Naive thymus-derived CD4-positive, alpha-beta T cell (primary cell): Measurements from ENCODE around the gene SRRM5. TPM values are rescaled to one million over a fixed set of nuclear protein-coding genes. Genes with fewer than 3 reads are reported as not detected.

ENCODE experiments used
- ATAC-seq: fragments of 150-1000 bp; cut with Tn5 transposase; 2 replicates; pipeline ENCODE4 v1.10.0; 2021; ENCODE audit warnings: mild to moderate bottlenecking, moderate library complexity
- CTCF ChIA-PET: fragments of 350-600 bp; sonication (Branson Sonifier 250); formaldehyde crosslinking; loops from one replicate; lab custom pipeline; 2021; ENCODE audit warnings: antibody characterized with exemption; lab: Charles Lee
- POLR2A ChIA-PET: fragments of 350-600 bp; sonication (Branson Sonifier 250); formaldehyde crosslinking; loops from one replicate; lab custom pipeline; 2021; ENCODE audit warnings: antibody characterized with exemption, inconsistent platforms; lab: Charles Lee
- DNase-seq, 9 donors: peaks; one replicate each; pipeline versions ENCODE4 v3.0.0 to v3.0.0-alpha.2; 2020 to 2022; ENCODE audit warnings: mixed read lengths in 1 of 9
- H3K27ac ChIP-seq: one replicate; pipeline ENCODE4 v1.7.0; 2013; ENCODE audit warnings: mild to moderate bottlenecking, low read depth, low read length, moderate library complexity
- H3K27me3 ChIP-seq, 2 donors: one replicate each; pipeline ENCODE4 v1.7.0; 2013; ENCODE audit warnings: low read length in 2 of 2, mild to moderate bottlenecking in 2 of 2, moderate library complexity in 2 of 2; ENCODE audit not compliant: control insufficient read depth in 2 of 2, insufficient read depth in 2 of 2
- H3K36me3 ChIP-seq, 3 experiments: 1 replicate in 2 of 3; 2 replicates in 1 of 3; pipeline ENCODE4 v1.7.0; 2013; ENCODE audit warnings: low read length in 3 of 3, mild to moderate bottlenecking in 3 of 3, moderate library complexity in 1 of 3; ENCODE audit not compliant: insufficient read depth in 3 of 3, control insufficient read depth in 2 of 3
- H3K4me1 ChIP-seq, 2 donors: one replicate each; pipeline ENCODE4 v1.7.0; 2013; ENCODE audit warnings: low read length in 2 of 2, mild to moderate bottlenecking in 2 of 2, moderate library complexity in 1 of 2; ENCODE audit not compliant: control insufficient read depth in 2 of 2, insufficient read depth in 2 of 2
- H3K4me3 ChIP-seq: 2 replicates; pipeline ENCODE4 v1.7.0; 2013; ENCODE audit warnings: mild to moderate bottlenecking, low read length
- H3K9me3 ChIP-seq, 3 experiments: 1 replicate in 2 of 3; 2 replicates in 1 of 3; pipeline ENCODE4 v1.7.0; 2013; ENCODE audit warnings: low read length in 3 of 3; ENCODE audit not compliant: control insufficient read depth in 2 of 3
- H3K27ac Mint-ChIP-seq, 9 donors: one replicate each; pipeline ENCODE4 v1.8.0; 2020 to 2022; ENCODE audit warnings: mixed read lengths in 9 of 9, mild to moderate bottlenecking in 8 of 9, moderate library complexity in 5 of 9, inconsistent platforms in 2 of 9
- H3K27me3 Mint-ChIP-seq, 5 donors: one replicate each; pipeline ENCODE4 v1.8.0; 2021 to 2022; ENCODE audit warnings: mixed read lengths in 5 of 5, mild to moderate bottlenecking in 1 of 5
- H3K36me3 Mint-ChIP-seq, 5 donors: one replicate each; pipeline ENCODE4 v1.8.0; 2020 to 2022; ENCODE audit warnings: mixed read lengths in 5 of 5, mild to moderate bottlenecking in 3 of 5, inconsistent platforms in 1 of 5
- H3K4me1 Mint-ChIP-seq, 7 donors: one replicate each; pipeline ENCODE4 v1.8.0; 2020 to 2022; ENCODE audit warnings: mixed read lengths in 7 of 7, mild to moderate bottlenecking in 3 of 7, inconsistent platforms in 1 of 7
- H3K4me3 Mint-ChIP-seq, 10 donors: one replicate each; pipeline ENCODE4 v1.8.0; 2020 to 2022; ENCODE audit warnings: mild to moderate bottlenecking in 10 of 10, mixed read lengths in 10 of 10, moderate library complexity in 6 of 10, inconsistent platforms in 2 of 10
- H3K9me3 Mint-ChIP-seq, 11 donors: one replicate each; pipeline ENCODE4 v1.8.0; 2020 to 2022; ENCODE audit warnings: mixed read lengths in 11 of 11, mild to moderate bottlenecking in 4 of 11, inconsistent platforms in 1 of 11, moderate library complexity in 1 of 11
- intact Hi-C, 2 donors: fragments of 100-400 bp; cut with micrococcal nuclease; formaldehyde crosslinking; loops; one replicate each; pipeline ENCODE4 v1.15.1; 2023
- polyA plus RNA-seq, 2 donors: library from polyadenylated mRNA; unstranded; fragments of 300-500 nt; fragmentation: Illumina TruSeq; gene quantifications; one replicate each; pipeline ENCODE4 v1.2.3, GENCODE V29; 2021
- total RNA-seq, 6 experiments: library from RNA in 5 of 6; stranded (reverse) in 5 of 6; gene quantifications; 1 replicate in 5 of 6; 2 replicates in 1 of 6; pipeline ENCODE4 v1.2.3 and lab custom pipeline; 2021 to 2026

The SRRM5 gene
- total and polyA plus RNA-seq, 7 experiments from 2014 or later, result 0.56 to 1.7 (median 1.1) TPM

DNA sequence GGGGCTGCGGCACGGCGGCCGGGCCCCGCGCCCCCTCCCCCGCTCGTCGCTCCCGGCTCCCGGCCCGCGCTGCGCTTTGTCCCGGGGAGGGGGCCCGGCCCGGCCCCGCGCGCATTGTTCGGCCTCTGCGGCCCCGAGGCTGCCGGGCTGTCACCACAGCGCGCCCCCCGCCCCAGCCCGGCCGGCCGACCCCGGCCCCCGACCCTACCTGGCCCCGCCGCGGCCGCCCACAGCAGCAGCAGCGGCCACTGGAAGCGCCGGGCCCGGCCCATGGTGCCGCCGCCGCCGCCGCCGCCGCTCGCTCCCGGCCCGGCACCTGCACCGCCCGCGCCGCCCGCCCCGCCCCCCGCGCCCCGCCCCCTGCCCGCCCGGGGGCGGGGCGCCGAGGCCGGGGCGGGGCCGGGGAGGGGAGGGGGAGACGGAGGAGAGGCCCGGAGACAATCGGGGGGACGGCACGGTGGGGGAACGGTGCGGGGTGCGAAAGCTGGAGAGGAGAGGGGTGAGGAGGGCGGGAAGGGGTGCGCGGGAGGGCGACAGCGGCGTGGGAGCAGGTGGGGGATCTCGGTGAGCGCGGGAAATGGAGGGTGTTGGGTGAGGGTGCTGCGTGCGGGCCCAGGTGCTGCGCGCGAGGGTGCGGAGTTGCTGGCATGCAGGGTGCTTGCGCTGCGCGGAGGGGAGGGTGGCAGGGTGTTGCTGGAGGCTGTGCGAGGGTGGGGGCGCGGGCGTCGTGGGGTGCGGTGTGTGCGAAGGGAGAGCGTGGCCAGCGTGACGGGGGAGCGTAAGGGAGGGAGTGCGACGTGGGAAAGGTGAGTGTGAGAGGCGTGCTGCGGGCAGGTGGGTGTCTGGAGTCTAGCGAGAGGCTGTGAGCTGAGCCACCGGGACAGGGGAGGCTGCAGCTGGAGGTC is 27.9 kb downstream of the SRRM5 start, which contains the start of gene CADM4:
Gene CADM4, minus strand, starts transcription at position 332 of the 905 bp plus-strand sequence. Its CDS starts 60 bp downstream, at position 272.
- Histone ChIP-seq H3K4me3 (peak within 1 kb of the TSS; percentile 61), H3K27me3 (peaks cover 4 to 8% of the 10 kb centered on the region in 2 donors), H3K4me1 (peaks cover 0 to 6% of the 10 kb centered on the region in 2 donors), H3K36me3 (no peaks in the 10 kb centered on the region), H3K27ac (peak within 1 kb of the TSS; percentile 49), H3K9me3 (no peaks in the 10 kb centered on the region)
- Mint-ChIP-seq H3K27ac (peak within 1 kb of the TSS in 8 of 9 donors; percentile 2 to 92 (median 48)), H3K9me3 (no peaks in the 10 kb centered on the region), H3K4me3 (peak within 1 kb of the TSS; percentile 76 to 93 (median 84)), H3K27me3 (peaks cover 13 to 52% (median 30%) of the 10 kb centered on the region in 5 donors), H3K4me1 (peaks cover 12 to 28% (median 15%) of the 10 kb centered on the region in 7 donors), H3K36me3 (no peaks in the 10 kb centered on the region)
- peak; percentile 91 for ATAC-seq
- ChIA-PET POLR2A (no interaction called here), CTCF (no interaction called here)
- peak; percentile 42 to 70 (median 57) for DNase-seq
- intact Hi-C loops, result loop anchor here in 1 of 2 donors (1.0 kb wide), 2 partner anchors 20 to 29 kb away; partner anchors contain the start of gene ZNF428

DNA sequence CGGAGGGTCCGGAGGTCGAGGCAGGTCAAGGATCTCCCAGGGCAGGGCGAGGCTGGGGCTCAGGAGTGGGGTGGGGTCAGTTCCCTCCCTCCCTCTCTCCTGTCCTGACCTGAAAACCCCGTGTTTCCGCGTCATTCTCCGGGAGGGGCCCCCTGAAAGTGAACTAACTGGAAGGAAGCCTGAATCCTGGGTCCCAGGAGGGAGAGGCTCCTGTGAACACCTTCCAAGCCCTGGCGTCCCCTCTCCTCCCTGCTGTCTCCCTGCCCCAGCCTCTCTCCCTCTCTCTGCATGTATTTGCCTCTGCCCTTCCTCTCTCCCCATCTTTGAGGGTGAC is 28.5 kb downstream of the SRRM5 start:
- peaks cover 13 to 48% (median 30%) of the 10 kb centered on the region in 5 donors for H3K27me3 Mint-ChIP-seq
- DNase-seq (no peak), ATAC-seq (no peak)
- no peaks in the 10 kb centered on the region for H3K36me3 Mint-ChIP-seq
- no peaks in the 10 kb centered on the region for H3K9me3 Mint-ChIP-seq
- Histone ChIP-seq H3K4me1 (peaks cover 0 to 6% of the 10 kb centered on the region in 2 donors), H3K9me3 (no peaks in the 10 kb centered on the region), H3K36me3 (no peaks in the 10 kb centered on the region), H3K27me3 (peaks cover 4 to 8% of the 10 kb centered on the region in 2 donors), H3K27ac (no peak overlapping the region), H3K4me3 (peak overlapping the region; percentile 61)
- peak overlapping the region in 5 of 9 donors; percentile 22 to 92 (median 42) for H3K27ac Mint-ChIP-seq
- ChIA-PET POLR2A (no interaction called here), CTCF (no interaction called here)
- H3K4me1 Mint-ChIP-seq, result peaks cover 12 to 28% (median 15%) of the 10 kb centered on the region in 7 donors
- intact Hi-C loops, result loop anchor here in 1 of 2 donors (1.0 kb wide), 2 partner anchors 21 to 28 kb away; partner anchors contain the start of gene ZNF428
- peak overlapping the region; percentile 74 to 89 (median 83) for H3K4me3 Mint-ChIP-seq

GRCh38 chr19:43641333-43641732 is 29.4 kb downstream of the SRRM5 start:
- H3K27ac Mint-ChIP-seq, result peak overlapping the region in 5 of 9 donors; percentile 10 to 56 (median 29)
- intact Hi-C loops, result no loop called here
- ATAC-seq (no peak), DNase-seq (no peak)
- H3K4me1 Mint-ChIP-seq, result peaks cover 12 to 28% (median 15%) of the 10 kb centered on the region in 7 donors
- Histone ChIP-seq H3K4me1 (peaks cover 0 to 6% of the 10 kb centered on the region in 2 donors), H3K27ac (no peak overlapping the region), H3K4me3 (no peak overlapping the region), H3K36me3 (no peaks in the 10 kb centered on the region), H3K9me3 (no peaks in the 10 kb centered on the region), H3K27me3 (peaks cover 4 to 8% of the 10 kb centered on the region in 2 donors)
- CTCF ChIA-PET, result interaction anchor here (0.8 to 1.6 kb wide), 2 partner anchors 12 to 86 kb away, joined by 3 to 4 read pairs; no protein-coding TSS in a partner anchor
- peaks cover 13 to 44% (median 30%) of the 10 kb centered on the region in 5 donors for H3K27me3 Mint-ChIP-seq
- H3K9me3 Mint-ChIP-seq, result peaks cover 0 to 2% (median 0%) of the 10 kb centered on the region in 11 donors
- POLR2A ChIA-PET, result interaction anchor here (0.5 to 0.7 kb wide), 2 partner anchors 28 to 116 kb away, joined by 3 read pairs; no protein-coding TSS in a partner anchor
- peaks cover 0 to 3% (median 3%) of the 10 kb centered on the region in 5 donors for H3K36me3 Mint-ChIP-seq
- peak overlapping the region; percentile 44 to 89 (median 66) for H3K4me3 Mint-ChIP-seq

DNA sequence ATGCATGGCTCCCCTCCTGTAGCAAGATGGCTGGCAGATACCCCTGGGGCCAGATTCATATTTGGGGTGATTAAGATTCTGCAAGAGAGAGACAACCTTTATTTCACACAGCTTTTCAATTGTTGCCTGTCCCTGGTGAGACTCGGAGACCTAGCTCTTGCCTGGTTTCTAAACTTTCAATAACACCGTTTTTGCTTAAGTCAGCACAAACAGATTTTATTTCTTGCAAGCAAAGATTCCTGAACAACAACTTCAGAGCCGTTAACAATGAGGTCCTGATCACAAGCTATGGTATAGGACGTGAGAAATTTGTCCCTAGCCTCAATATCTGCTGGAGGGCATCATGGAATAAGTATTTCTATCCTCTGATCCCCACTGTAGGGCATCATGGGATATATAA is 30.6 kb downstream of the SRRM5 start:
- H3K36me3 Mint-ChIP-seq, result peaks cover 0 to 10% (median 5%) of the 10 kb centered on the region in 5 donors
- no peaks in the 10 kb centered on the region for H3K9me3 ChIP-seq
- H3K4me3 Mint-ChIP-seq, result peak overlapping the region in 1 of 10 donors; percentile 48
- no peak overlapping the region for H3K27ac Mint-ChIP-seq
- ATAC-seq (no peak), DNase-seq (no peak)
- H3K4me1 ChIP-seq, result peaks cover 0 to 6% of the 10 kb centered on the region in 2 donors
- POLR2A ChIA-PET, result interaction anchor here (0.6 to 0.7 kb wide), 3 partner anchors 68 to 210 kb away, joined by 3 to 7 read pairs (median 3); partner anchors contain the start of gene XRCC1
- H3K27me3 ChIP-seq, result peaks cover 4 to 8% of the 10 kb centered on the region in 2 donors
- CTCF ChIA-PET, result interaction anchor here (1.6 kb wide), 1 partner anchor 13 kb away, joined by 3 read pairs; no protein-coding TSS in a partner anchor
- H3K36me3 ChIP-seq, result no peaks in the 10 kb centered on the region
- H3K27me3 Mint-ChIP-seq, result peaks cover 9 to 36% (median 23%) of the 10 kb centered on the region in 5 donors
- no peak overlapping the region for H3K4me3 ChIP-seq
- intact Hi-C loops, result no loop called here
- peaks cover 12 to 28% (median 15%) of the 10 kb centered on the region in 7 donors for H3K4me1 Mint-ChIP-seq
- H3K9me3 Mint-ChIP-seq, result peaks cover 0 to 4% (median 0%) of the 10 kb centered on the region in 11 donors
- H3K27ac ChIP-seq, result no peak overlapping the region

DNA sequence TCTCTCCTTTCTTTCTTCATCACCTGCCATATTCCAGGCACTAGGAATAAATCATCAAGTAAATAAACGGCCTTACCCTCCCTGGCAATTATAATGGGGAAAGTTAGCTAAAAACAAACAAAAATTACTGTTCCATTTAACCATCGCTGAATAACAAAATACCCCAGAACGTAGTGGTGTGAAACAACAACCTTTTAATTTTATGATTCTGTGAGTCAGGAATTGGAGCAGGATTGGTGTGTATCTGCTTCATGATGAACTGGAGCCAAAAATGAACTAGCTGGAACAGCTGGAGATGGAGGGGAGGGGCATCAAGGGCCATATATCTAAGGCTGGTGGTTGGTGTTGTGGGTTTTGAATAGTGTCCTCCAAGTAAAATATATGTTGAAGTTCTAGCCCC is 31.4 kb downstream of the SRRM5 start:
- Mint-ChIP-seq H3K27me3 (peaks cover 5 to 29% (median 16%) of the 10 kb centered on the region in 5 donors), H3K9me3 (peaks cover 0 to 4% (median 0%) of the 10 kb centered on the region in 11 donors), H3K4me1 (peaks cover 12 to 24% (median 14%) of the 10 kb centered on the region in 7 donors), H3K36me3 (peaks cover 0 to 15% (median 10%) of the 10 kb centered on the region in 5 donors), H3K4me3 (no peak overlapping the region), H3K27ac (no peak overlapping the region)
- H3K36me3 ChIP-seq, result no peaks in the 10 kb centered on the region
- peaks cover 0 to 6% of the 10 kb centered on the region in 2 donors for H3K4me1 ChIP-seq
- no peak for DNase-seq
- POLR2A ChIA-PET, result no interaction called here
- peaks cover 4 to 8% of the 10 kb centered on the region in 2 donors for H3K27me3 ChIP-seq
- CTCF ChIA-PET, result no interaction called here
- ATAC-seq, result no peak
- H3K9me3 ChIP-seq, result no peaks in the 10 kb centered on the region
- no peak overlapping the region for H3K27ac ChIP-seq
- H3K4me3 ChIP-seq, result no peak overlapping the region
- intact Hi-C loops, result no loop called here

DNA sequence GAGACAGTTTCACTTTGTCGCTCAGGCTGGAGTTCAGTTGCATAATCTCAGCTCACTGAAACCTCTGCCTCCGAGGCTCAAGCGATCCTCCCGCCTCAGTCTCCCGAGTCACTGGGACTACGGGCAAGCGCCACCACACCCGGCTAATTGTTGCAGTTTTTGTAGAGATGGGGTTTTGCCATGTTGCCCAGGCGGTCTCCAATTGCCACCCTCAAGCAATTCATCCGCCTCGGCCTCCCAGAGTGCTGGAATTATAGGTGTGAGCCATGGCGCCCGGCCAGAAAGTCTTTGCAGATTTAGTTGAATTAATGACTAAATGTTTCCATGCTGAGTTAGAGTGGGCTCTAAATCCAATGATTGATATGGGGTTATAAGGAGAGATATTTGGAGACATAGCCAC is 32.3 kb downstream of the SRRM5 start:
- no peak overlapping the region for H3K4me3 Mint-ChIP-seq
- intact Hi-C loops, result no loop called here
- H3K27ac ChIP-seq, result no peak overlapping the region
- DNase-seq, result no peak
- peaks cover 0 to 20% (median 10%) of the 10 kb centered on the region in 5 donors for H3K36me3 Mint-ChIP-seq
- peaks cover under 1 to 20% (median 8%) of the 10 kb centered on the region in 5 donors for H3K27me3 Mint-ChIP-seq
- POLR2A ChIA-PET, result no interaction called here
- no peaks in the 10 kb centered on the region for H3K9me3 ChIP-seq
- H3K9me3 Mint-ChIP-seq, result peaks cover 0 to 4% (median 0%) of the 10 kb centered on the region in 11 donors
- no peaks in the 10 kb centered on the region for H3K27me3 ChIP-seq
- ATAC-seq, result no peak
- CTCF ChIA-PET, result no interaction called here
- H3K36me3 ChIP-seq, result no peaks in the 10 kb centered on the region
- H3K4me1 ChIP-seq, result peaks cover 0 to 6% of the 10 kb centered on the region in 2 donors
- H3K4me3 ChIP-seq, result no peak overlapping the region
- peaks cover 6 to 17% (median 8%) of the 10 kb centered on the region in 7 donors for H3K4me1 Mint-ChIP-seq
- no peak overlapping the region for H3K27ac Mint-ChIP-seq
